ENCODE results near the gene KRT12.
"Not testable (repeated sequence)": the region's sequence is repeated elsewhere in the genome, so short reads cannot be mapped to it uniquely, and the experiment has no call there.

Gene KRT12

GRCh38 chr17:40814657-40815056 is 52.4 kb downstream of the KRT12 start:
- DNase-seq, result not testable (repeated sequence)

- no peak for DNase-seq
Measured at GRCh38 chr17:40813804-40814203, 53.2 kb downstream of the KRT12 start.

GRCh38 chr17:40812639-40813038 is 54.4 kb downstream of the KRT12 start:
- no peak for DNase-seq
